GM12875 (cell line): ENCODE data around the gene STPG3.

ENCODE experiments used
- H3K4me3 ChIP-seq: one replicate; pipeline ENCODE4 v1.5.1; 2011; ENCODE audit warnings: low read depth, low read length, control low read depth
- CTCF ChIP-seq: IDR thresholded peaks from 2 replicates; pipeline ENCODE4 v1.5.1; 2011; ENCODE audit warnings: low read depth, mild to moderate bottlenecking, control low read depth, inconsistent platforms, low read length, moderate library complexity, borderline replicate concordance; ENCODE audit not compliant: insufficient read depth

STPG3 gene

GRCh38 chr9:137273611-137274320 is 22.7 kb downstream of the STPG3 start:
- no peak overlapping the region for H3K4me3 ChIP-seq
- TF ChIP-seq CTCF = no peak

- no peak for TF ChIP-seq CTCF
- no peak overlapping the region for H3K4me3 ChIP-seq
These were observed 24.1 kb downstream of the STPG3 start for GRCh38 chr9:137275203-137275587.

- no peak for TF ChIP-seq CTCF
- no peak overlapping the region for H3K4me3 ChIP-seq
These were observed 24.7 kb downstream of the STPG3 start for GRCh38 chr9:137275588-137276472.

- no peak for TF ChIP-seq CTCF
- H3K4me3 ChIP-seq = peak overlapping the region; percentile 68
These were observed 25.6 kb downstream of the STPG3 start for GRCh38 chr9:137276473-137277328.

- 0 out of 2 replicates have a peak, but pooled peaks have one; percentile 5 for TF ChIP-seq CTCF
- peak within 1 kb of the TSS; percentile 68 for H3K4me3 ChIP-seq
These were observed 26.4 kb downstream of the STPG3 start, which contains the start of gene TOR4A for GRCh38 chr9:137277329-137278041. Gene TOR4A (plus strand): TSS chr9:137277726. CDS start chr9:137278690, 964 bp downstream.

- TF ChIP-seq CTCF = no peak
- H3K4me3 ChIP-seq = peak overlapping the region; percentile 68
These were observed 27.1 kb downstream of the STPG3 start for GRCh38 chr9:137278061-137278701.
